Calu3 (cell line): ENCODE results near the gene TRIM28. TPM values are rescaled to one million over a fixed set of nuclear protein-coding genes. Genes with fewer than 3 reads are reported as not detected.

Source experiments
- BruUV-seq: library from RNA; stranded (reverse); fragments of 400-500 nt; replicated peaks from 2 replicates; lab custom pipeline; 2021; lab: Mats Ljungman, UMichigan
- CTCF ChIA-PET: fragments of 300-600 bp; sonication (Branson Sonifier 250); formaldehyde crosslinking; loops from one replicate; lab custom pipeline; 2022; ENCODE audit warnings: antibody characterized with exemption; lab: Charles Lee
- DNase-seq: peaks from one replicate; pipeline ENCODE4 v3.0.0; 2022
- H3K27ac Mint-ChIP-seq: one replicate; pipeline ENCODE4 v1.8.0; 2022; ENCODE audit warnings: mixed read lengths; ENCODE audit not compliant: unreplicated experiment
- H3K27me3 Mint-ChIP-seq: one replicate; pipeline ENCODE4 v1.8.0; 2022; ENCODE audit warnings: mixed read lengths; ENCODE audit not compliant: unreplicated experiment
- H3K36me3 Mint-ChIP-seq: one replicate; pipeline ENCODE4 v1.8.0; 2022; ENCODE audit warnings: mild to moderate bottlenecking, moderate library complexity, mixed read lengths; ENCODE audit not compliant: insufficient read depth, unreplicated experiment
- H3K4me1 Mint-ChIP-seq: one replicate; pipeline ENCODE4 v1.8.0; 2022; ENCODE audit warnings: mild to moderate bottlenecking, low read depth, mixed read lengths; ENCODE audit not compliant: unreplicated experiment
- H3K4me3 Mint-ChIP-seq: one replicate; pipeline ENCODE4 v1.8.0; 2022; ENCODE audit warnings: mild to moderate bottlenecking, low read depth, moderate library complexity, mixed read lengths; ENCODE audit not compliant: unreplicated experiment
- H3K9me3 Mint-ChIP-seq: one replicate; pipeline ENCODE4 v1.8.0; 2022; ENCODE audit warnings: low read depth, mixed read lengths; ENCODE audit not compliant: unreplicated experiment
- CTCF ChIP-seq: fragments of 200-600 bp; IDR thresholded peaks from one replicate; pipeline ENCODE4 v1.8.0; 2022; ENCODE audit warnings: antibody characterized with exemption; ENCODE audit not compliant: unreplicated experiment
- intact Hi-C: fragments of 100-400 bp; cut with micrococcal nuclease; formaldehyde crosslinking; loops from one replicate; pipeline ENCODE4 v1.10.0; 2022; ENCODE audit not compliant: unreplicated experiment
- total RNA-seq: library from RNA; stranded (reverse); gene quantifications from 2 replicates; pipeline ENCODE4 v1.2.3, GENCODE V29; 2022

The TRIM28 gene
- total RNA-seq, 1 experiment from 2014 or later, result 582 TPM

DNA sequence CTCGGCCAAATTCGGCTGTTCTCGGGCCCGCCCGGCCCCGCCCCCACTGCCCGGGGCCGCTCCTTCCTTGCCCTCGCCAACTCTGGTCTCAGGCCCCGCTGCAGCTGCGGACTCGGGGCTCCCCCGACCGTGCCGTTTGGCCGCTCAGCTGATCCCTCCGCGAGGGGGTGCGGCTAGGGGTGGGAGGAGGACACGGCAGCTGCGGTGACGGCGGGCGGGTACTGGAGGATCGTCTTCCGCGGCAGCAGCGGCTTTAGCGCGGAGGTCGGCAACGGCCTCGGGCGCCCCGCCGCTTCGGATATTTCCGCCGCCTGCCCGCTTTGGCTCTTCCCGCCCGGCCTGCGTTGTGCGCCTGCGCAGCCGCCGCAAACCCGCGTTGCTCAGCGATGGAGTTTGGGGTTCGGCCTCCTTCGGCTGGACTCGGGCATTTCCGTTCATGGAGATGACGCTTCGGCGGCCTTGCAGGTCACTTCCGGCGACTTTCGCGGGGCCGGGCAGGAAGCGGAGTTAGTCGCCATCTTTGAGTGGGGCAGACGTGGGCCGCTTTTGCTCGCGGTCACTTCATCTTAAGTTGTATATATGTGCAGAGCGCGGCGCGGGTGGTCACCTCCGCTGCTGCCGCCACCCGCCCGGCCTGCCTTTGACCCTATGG, 14.9 kb downstream of the TRIM28 start:
- peaks cover 33% of the 10 kb centered on the region for H3K4me1 Mint-ChIP-seq
- H3K27me3 Mint-ChIP-seq, result peaks cover 26% of the 10 kb centered on the region
- DNase-seq, result peak; percentile 100
- H3K9me3 Mint-ChIP-seq, result no peaks in the 10 kb centered on the region
- BruUV-seq, result no TSS peak
- peak overlapping the region; percentile 88 for H3K4me3 Mint-ChIP-seq
- intact Hi-C loops, result no loop called here
- peak overlapping the region; percentile 93 for H3K27ac Mint-ChIP-seq
- CTCF ChIA-PET, result interaction anchor here (0.6 to 2.3 kb wide), 3 partner anchors 15 to 39 kb away, joined by 3 to 7 read pairs (median 4); partner anchors contain the start of genes TRIM28 and ZBTB45
- TF ChIP-seq CTCF, result no peak
- peaks cover 97% of the 10 kb centered on the region for H3K36me3 Mint-ChIP-seq

GRCh38 chr19:58559275-58560006, 15.6 kb downstream of the TRIM28 start:
- BruUV-seq, result TSS peak; percentile 47
- DNase-seq, result peak; percentile 92
- H3K27me3 Mint-ChIP-seq, result peaks cover 32% of the 10 kb centered on the region
- H3K27ac Mint-ChIP-seq, result peak overlapping the region; percentile 93
- H3K4me1 Mint-ChIP-seq, result peaks cover 26% of the 10 kb centered on the region
- CTCF ChIA-PET, result interaction anchor here (0.6 to 2.3 kb wide), 3 partner anchors 16 to 39 kb away, joined by 3 to 7 read pairs (median 4); partner anchors contain the start of genes TRIM28 and ZBTB45
- intact Hi-C loops, result no loop called here
- peak overlapping the region; percentile 88 for H3K4me3 Mint-ChIP-seq
- no peak for TF ChIP-seq CTCF
- no peaks in the 10 kb centered on the region for H3K9me3 Mint-ChIP-seq
- H3K36me3 Mint-ChIP-seq, result peaks cover 97% of the 10 kb centered on the region

GRCh38 chr19:58560007-58560887, 16.4 kb downstream of the TRIM28 start:
- CTCF ChIA-PET, result interaction anchor here (0.5 to 2.3 kb wide), 3 partner anchors 16 to 40 kb away, joined by 3 to 8 read pairs (median 7); partner anchors contain the start of genes TRIM28 and ZBTB45
- BruUV-seq, result no TSS peak
- H3K27me3 Mint-ChIP-seq, result peaks cover 35% of the 10 kb centered on the region
- H3K4me1 Mint-ChIP-seq, result peaks cover 26% of the 10 kb centered on the region
- H3K36me3 Mint-ChIP-seq, result peaks cover 93% of the 10 kb centered on the region
- intact Hi-C loops, result no loop called here
- H3K27ac Mint-ChIP-seq, result peak overlapping the region; percentile 93
- H3K4me3 Mint-ChIP-seq, result peak overlapping the region; percentile 88
- no peak for DNase-seq
- no peaks in the 10 kb centered on the region for H3K9me3 Mint-ChIP-seq
- no peak for TF ChIP-seq CTCF

DNA sequence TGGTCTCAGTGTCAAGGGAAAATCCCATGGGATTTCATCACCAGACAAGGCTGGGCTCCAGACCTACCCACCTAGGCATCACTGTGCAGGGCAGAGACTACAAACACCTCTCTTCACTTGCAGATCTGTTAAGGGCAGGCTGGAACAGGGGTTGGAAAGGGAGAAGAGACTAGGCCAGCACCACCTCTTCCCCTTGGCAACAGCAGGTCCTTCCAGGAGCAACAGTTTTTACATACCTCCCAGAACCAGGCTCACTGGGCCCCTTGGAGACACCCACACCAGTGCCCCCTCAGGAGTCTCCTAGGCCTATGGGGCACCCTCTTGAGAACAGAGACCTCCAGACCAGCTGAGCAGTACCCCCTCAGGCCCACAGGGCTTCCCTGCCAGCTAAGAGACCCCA, 17.1 kb downstream of the TRIM28 start:
- H3K36me3 Mint-ChIP-seq, result peaks cover 92% of the 10 kb centered on the region
- peak overlapping the region; percentile 93 for H3K27ac Mint-ChIP-seq

More for the DNA sequence above, 17.1 kb downstream of the TRIM28 start:
- BruUV-seq, result no TSS peak
- no peak for DNase-seq
- CTCF ChIA-PET, result interaction anchor here (0.5 kb wide), 1 partner anchor 16 kb away, joined by 8 read pairs; no protein-coding TSS in a partner anchor
- intact Hi-C loops, result no loop called here
- H3K4me1 Mint-ChIP-seq, result peaks cover 26% of the 10 kb centered on the region
- H3K9me3 Mint-ChIP-seq, result no peaks in the 10 kb centered on the region
- peaks cover 35% of the 10 kb centered on the region for H3K27me3 Mint-ChIP-seq
- TF ChIP-seq CTCF, result no peak
- H3K4me3 Mint-ChIP-seq, result no peak overlapping the region
